H9 (cell line): ENCODE data around the gene MILR1. TPM values are rescaled to one million over a fixed set of nuclear protein-coding genes. Genes with fewer than 3 reads are reported as not detected.

Experiments used
- DNase-seq: peaks from one replicate; pipeline ENCODE4 v3.0.0-alpha.2; 2017
- H2AFZ ChIP-seq: one replicate; pipeline ENCODE4 v1.6.1; 2013; ENCODE audit warnings: mild to moderate bottlenecking, low read length, control low read depth, moderate library complexity
- H2AK5ac ChIP-seq: 2 replicates; pipeline ENCODE4 v1.6.1; 2013; ENCODE audit warnings: low read length, control low read depth, mixed read lengths; ENCODE audit not compliant: insufficient read length
- H2BK120ac ChIP-seq: one replicate; pipeline ENCODE4 v1.6.1; 2013; ENCODE audit warnings: low read depth, mild to moderate bottlenecking, low read length, control low read depth, inconsistent platforms; ENCODE audit not compliant: poor library complexity, severe bottlenecking
- H2BK12ac ChIP-seq: 2 replicates; pipeline ENCODE4 v1.6.1; 2013; ENCODE audit warnings: low read length, control low read depth, mixed read lengths, low read depth; ENCODE audit not compliant: insufficient read length
- H2BK15ac ChIP-seq: 2 replicates; pipeline ENCODE4 v1.6.1; 2013; ENCODE audit warnings: low read depth, low read length, control low read depth
- H2BK20ac ChIP-seq: one replicate; pipeline ENCODE4 v1.6.1; 2013; ENCODE audit warnings: low read depth, mild to moderate bottlenecking, low read length, control low read depth, inconsistent platforms; ENCODE audit not compliant: poor library complexity, severe bottlenecking
- H2BK5ac ChIP-seq: 2 replicates; pipeline ENCODE4 v1.6.1; 2013; ENCODE audit warnings: low read length, control low read depth, mixed read lengths; ENCODE audit not compliant: insufficient read length
- H3K14ac ChIP-seq: 2 replicates; pipeline ENCODE4 v1.6.1; 2013; ENCODE audit warnings: low read length, control low read depth; ENCODE audit not compliant: insufficient read depth
- H3K18ac ChIP-seq: 2 replicates; pipeline ENCODE4 v1.6.1; 2013; ENCODE audit warnings: low read depth, mild to moderate bottlenecking, mixed read lengths, low read length, control low read depth; ENCODE audit not compliant: insufficient read length
- H3K23ac ChIP-seq: 2 replicates; pipeline ENCODE4 v1.6.1; 2013; ENCODE audit warnings: low read length, control low read depth, mixed read lengths, low read depth; ENCODE audit not compliant: insufficient read length
- H3K23me2 ChIP-seq: 2 replicates; pipeline ENCODE4 v1.6.1; 2013; ENCODE audit warnings: low read depth, mild to moderate bottlenecking, mixed read lengths, low read length, control low read depth; ENCODE audit not compliant: insufficient read length, poor library complexity, severe bottlenecking
- H3K27ac ChIP-seq: 2 replicates; pipeline ENCODE4 v1.5.1; 2013; ENCODE audit warnings: low read length, control low read depth, mixed read lengths, low read depth; ENCODE audit not compliant: insufficient read length
- H3K27me3 ChIP-seq: 2 replicates; pipeline ENCODE4 v1.6.1; 2013; ENCODE audit warnings: low read length, control low read depth, inconsistent platforms; ENCODE audit not compliant: insufficient read depth
- H3K4ac ChIP-seq: 2 replicates; pipeline ENCODE4 v1.6.1; 2013; ENCODE audit warnings: low read depth, mild to moderate bottlenecking, control low read depth, inconsistent platforms, low read length, moderate library complexity
- H3K4me1 ChIP-seq: 2 replicates; pipeline ENCODE4 v1.6.1; 2013; ENCODE audit warnings: low read length, control low read depth, inconsistent platforms; ENCODE audit not compliant: insufficient read depth
- H3K4me2 ChIP-seq: 2 replicates; pipeline ENCODE4 v1.6.1; 2013; ENCODE audit warnings: low read length, control low read depth, mixed read lengths; ENCODE audit not compliant: insufficient read length, insufficient read depth
- H3K56ac ChIP-seq: 2 replicates; pipeline ENCODE4 v1.6.1; 2013; ENCODE audit warnings: low read depth, mild to moderate bottlenecking, mixed read lengths, low read length, control low read depth; ENCODE audit not compliant: insufficient read length
- H3K79me1 ChIP-seq: 2 replicates; pipeline ENCODE4 v1.6.1; 2013; ENCODE audit warnings: low read depth, mild to moderate bottlenecking, moderate library complexity, low read length, control low read depth, inconsistent platforms; ENCODE audit not compliant: insufficient read depth, poor library complexity, severe bottlenecking
- H3K79me2 ChIP-seq: 2 replicates; pipeline ENCODE4 v1.6.1; 2013; ENCODE audit warnings: low read length, control low read depth, inconsistent platforms; ENCODE audit not compliant: insufficient read depth
- H3K9ac ChIP-seq: 2 replicates; pipeline ENCODE4 v1.6.1; 2013; ENCODE audit warnings: low read length, control low read depth, mixed read lengths; ENCODE audit not compliant: insufficient read length; ENCODE audit errors: extremely low read depth
- H3K9me3 ChIP-seq: one replicate; pipeline ENCODE4 v1.6.1; 2013; ENCODE audit warnings: low read depth, low read length, inconsistent platforms; ENCODE audit not compliant: control insufficient read depth
- H3T11ph ChIP-seq: one replicate; pipeline ENCODE4 v1.6.1; 2013; ENCODE audit warnings: mild to moderate bottlenecking, low read length, control low read depth, inconsistent platforms
- H4K20me1 ChIP-seq: one replicate; pipeline ENCODE4 v1.6.1; 2013; ENCODE audit not compliant: control insufficient read depth, insufficient read length, insufficient read depth
- H4K5ac ChIP-seq: 2 replicates; pipeline ENCODE4 v1.6.1; 2013; ENCODE audit warnings: low read depth, mild to moderate bottlenecking, mixed read lengths, low read length, control low read depth; ENCODE audit not compliant: insufficient read length
- H4K8ac ChIP-seq: replicated peaks from 2 replicates; pipeline ENCODE4 v1.6.1; 2013; ENCODE audit warnings: low read length, control low read depth, mixed read lengths, low read depth; ENCODE audit not compliant: insufficient read length
- H4K91ac ChIP-seq: 2 replicates; pipeline ENCODE4 v1.6.1; 2013; ENCODE audit warnings: low read depth, mild to moderate bottlenecking, moderate library complexity, mixed read lengths, low read length, control low read depth; ENCODE audit not compliant: insufficient read length
- H3K27ac Mint-ChIP-seq, 3 experiments: 2 replicates in 2 of 3; 3 replicates in 1 of 3; pipeline ENCODE4 v1.8.0; 2020 to 2021; ENCODE audit warnings: mixed read lengths in 3 of 3, mild to moderate bottlenecking in 1 of 3, moderate library complexity in 1 of 3
- H3K27me3 Mint-ChIP-seq: 2 replicates; pipeline ENCODE4 v1.8.0; 2021; ENCODE audit warnings: low read depth, mild to moderate bottlenecking, moderate library complexity, mixed read lengths
- H3K36me3 Mint-ChIP-seq, 3 experiments: 2 replicates in 2 of 3; 3 replicates in 1 of 3; pipeline ENCODE4 v1.8.0; 2020 to 2021; ENCODE audit warnings: low read depth in 3 of 3, mixed read lengths in 3 of 3; ENCODE audit not compliant: insufficient read depth in 1 of 3
- H3K4me1 Mint-ChIP-seq, 2 experiments: 2 replicates each; pipeline ENCODE4 v1.8.0; 2020; ENCODE audit warnings: mixed read lengths in 2 of 2
- H3K4me3 Mint-ChIP-seq, 2 experiments: 2 replicates in 1 of 2; 3 replicates in 1 of 2; pipeline ENCODE4 v1.8.0; 2020 to 2021; ENCODE audit warnings: mild to moderate bottlenecking in 2 of 2, mixed read lengths in 2 of 2, moderate library complexity in 1 of 2
- H3K9me3 Mint-ChIP-seq, 2 experiments: 2 replicates in 1 of 2; 3 replicates in 1 of 2; pipeline ENCODE4 v1.8.0; 2020; ENCODE audit warnings: mild to moderate bottlenecking in 2 of 2, mixed read lengths in 2 of 2, moderate library complexity in 1 of 2
- WGBS: extraction: QIAGEN DNeasy Blood & Tissue Kit; methylation state at CpG from one replicate; pipeline ENCODE4 v1.1.7; 2013; ENCODE audit warnings: missing lambda C conversion rate, low lambda C conversion rate, mixed read lengths; ENCODE audit not compliant: insufficient read length; ENCODE audit errors: extremely low coverage; 5-methylcytosine and 5-hydroxymethylcytosine counted together
- total RNA-seq: library from RNA; stranded (reverse); gene quantifications from 2 replicates; pipeline ENCODE4 v1.2.1, GENCODE V29; 2021
- TF ChIP-seq, protein P1 (sequence below): fragments of 200-600 bp; sonication (generic); conservative IDR thresholded peaks from 3 replicates; pipeline ENCODE4 v1.8.0; 2021; ENCODE audit warnings: antibody characterized with exemption, mild to moderate bottlenecking

Gene MILR1
- total RNA-seq, 1 experiment from 2014 or later = not detected

DNA sequence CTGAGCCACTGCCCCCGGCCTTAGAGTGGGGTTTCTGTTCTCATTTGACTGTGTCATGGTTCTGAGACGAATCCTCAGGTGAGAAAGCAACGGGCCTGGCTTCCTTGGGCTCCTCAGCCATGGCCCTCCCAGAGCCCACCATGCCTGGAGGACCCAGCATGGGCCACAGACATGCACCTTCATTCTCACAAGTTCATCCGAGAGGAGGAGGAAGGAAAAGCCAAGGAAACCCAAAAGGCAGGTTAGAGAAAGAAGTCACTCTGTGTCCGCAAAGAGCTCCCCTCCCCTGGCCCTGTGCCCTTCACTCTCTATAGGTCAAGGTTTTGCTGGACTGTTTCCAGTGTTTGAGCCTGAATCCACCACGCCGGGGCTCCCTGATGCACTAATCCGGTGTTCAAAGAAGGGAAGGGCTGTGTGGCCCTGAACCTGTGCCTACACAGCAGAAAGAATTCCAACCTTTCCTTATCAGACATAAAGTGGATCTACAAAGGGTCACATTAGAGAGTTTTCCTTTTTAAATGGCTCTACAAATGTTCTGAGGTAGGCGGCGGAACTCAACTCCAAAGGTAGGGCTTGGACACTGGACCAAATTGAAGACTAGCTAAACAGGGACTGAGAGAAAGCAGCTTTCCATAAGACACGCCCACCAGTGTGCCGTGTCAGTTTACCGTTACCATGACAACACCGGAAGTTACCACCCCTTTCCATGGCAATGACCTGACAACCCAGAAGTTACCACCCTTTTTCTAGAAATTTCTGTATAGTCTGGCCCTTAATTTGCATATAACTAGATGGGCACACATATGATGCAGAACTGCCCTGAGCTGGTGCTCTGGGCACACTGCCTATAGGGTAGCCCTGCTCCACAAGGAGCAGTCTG lies 42.4 kb upstream of the MILR1 start:
- no peak overlapping the region for H3K27ac ChIP-seq
- no peak overlapping the region for H2AK5ac ChIP-seq
- Mint-ChIP-seq H3K27me3 (no peaks in the 10 kb centered on the region), H3K4me3 (no peak overlapping the region), H3K4me1 (peaks cover 13 to 16% of the 10 kb centered on the region in 2 experiments), H3K27ac (no peak overlapping the region; a peak in 1 of 7 replicates), H3K36me3 (no peaks in the 10 kb centered on the region; a peak in 2 of 7 replicates), H3K9me3 (peaks cover 0 to 6% of the 10 kb centered on the region in 2 experiments; a peak in 2 of 5 replicates)
- no peak overlapping the region for H3K9ac ChIP-seq
- H2BK15ac ChIP-seq = no peak overlapping the region
- no peak overlapping the region for H3K56ac ChIP-seq
- no peak for DNase-seq
- H3K4me2 ChIP-seq = no peak overlapping the region
- no peak overlapping the region for H3T11ph ChIP-seq
- H2AFZ ChIP-seq = no peak overlapping the region
- no CpG with 5 or more reads among the region's 14 CpGs for WGBS
- H4K91ac ChIP-seq = no peak overlapping the region
- H3K23ac ChIP-seq = no peak overlapping the region
- H2BK120ac ChIP-seq = no peak overlapping the region
- TF ChIP-seq, protein P1, sequence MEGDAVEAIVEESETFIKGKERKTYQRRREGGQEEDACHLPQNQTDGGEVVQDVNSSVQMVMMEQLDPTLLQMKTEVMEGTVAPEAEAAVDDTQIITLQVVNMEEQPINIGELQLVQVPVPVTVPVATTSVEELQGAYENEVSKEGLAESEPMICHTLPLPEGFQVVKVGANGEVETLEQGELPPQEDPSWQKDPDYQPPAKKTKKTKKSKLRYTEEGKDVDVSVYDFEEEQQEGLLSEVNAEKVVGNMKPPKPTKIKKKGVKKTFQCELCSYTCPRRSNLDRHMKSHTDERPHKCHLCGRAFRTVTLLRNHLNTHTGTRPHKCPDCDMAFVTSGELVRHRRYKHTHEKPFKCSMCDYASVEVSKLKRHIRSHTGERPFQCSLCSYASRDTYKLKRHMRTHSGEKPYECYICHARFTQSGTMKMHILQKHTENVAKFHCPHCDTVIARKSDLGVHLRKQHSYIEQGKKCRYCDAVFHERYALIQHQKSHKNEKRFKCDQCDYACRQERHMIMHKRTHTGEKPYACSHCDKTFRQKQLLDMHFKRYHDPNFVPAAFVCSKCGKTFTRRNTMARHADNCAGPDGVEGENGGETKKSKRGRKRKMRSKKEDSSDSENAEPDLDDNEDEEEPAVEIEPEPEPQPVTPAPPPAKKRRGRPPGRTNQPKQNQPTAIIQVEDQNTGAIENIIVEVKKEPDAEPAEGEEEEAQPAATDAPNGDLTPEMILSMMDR = no peak
- no peaks in the 10 kb centered on the region for H3K27me3 ChIP-seq
- H3K14ac ChIP-seq = no peak overlapping the region
- H3K79me2 ChIP-seq = no peaks in the 10 kb centered on the region
- H3K4ac ChIP-seq = no peak overlapping the region
- no peaks in the 10 kb centered on the region for H3K23me2 ChIP-seq
- H2BK5ac ChIP-seq = no peak overlapping the region
- no peak overlapping the region for H3K18ac ChIP-seq
- peaks cover 2% of the 10 kb centered on the region; the same call in 1 of the 2 replicates for H3K4me1 ChIP-seq
- no peak overlapping the region for H2BK20ac ChIP-seq
- H4K20me1 ChIP-seq = no peaks in the 10 kb centered on the region
- no peaks in the 10 kb centered on the region for H3K79me1 ChIP-seq
- H3K9me3 ChIP-seq = no peaks in the 10 kb centered on the region
- no peak overlapping the region for H2BK12ac ChIP-seq
- no peak overlapping the region for H4K8ac ChIP-seq
- H4K5ac ChIP-seq = no peak overlapping the region
